GM12873 (cell line): ENCODE results near the gene ITPKB.

Experiments used
- CTCF ChIP-seq: IDR thresholded peaks from 2 replicates; pipeline ENCODE4 v1.5.1; 2012; ENCODE audit warnings: low read depth, mild to moderate bottlenecking, moderate library complexity, low read length, control low read depth; ENCODE audit not compliant: insufficient read depth; ENCODE audit errors: missing control alignments

The ITPKB gene

GRCh38 chr1:226733876-226734275 lies 5.2 kb downstream of the ITPKB start:
- TF ChIP-seq CTCF: no peak

GRCh38 chr1:226733304-226733703 lies 5.8 kb downstream of the ITPKB start:
- no peak for TF ChIP-seq CTCF

GRCh38 chr1:226732856-226733291 lies 6.2 kb downstream of the ITPKB start:
- no peak for TF ChIP-seq CTCF

GRCh38 chr1:226731257-226731893 lies 7.7 kb downstream of the ITPKB start:
- no peak for TF ChIP-seq CTCF

- TF ChIP-seq CTCF: no peak
Observed at GRCh38 chr1:226730836-226731235, 8.2 kb downstream of the ITPKB start.

- TF ChIP-seq CTCF: no peak
Observed at GRCh38 chr1:226730071-226730470, 9.0 kb downstream of the ITPKB start.

- no peak for TF ChIP-seq CTCF
Observed at GRCh38 chr1:226728448-226728847, 10.6 kb downstream of the ITPKB start.

- TF ChIP-seq CTCF: no peak
Observed at GRCh38 chr1:226725897-226726267, 13.2 kb downstream of the ITPKB start.
